Measurements from ENCODE around the gene ANGPTL1. TPM values are rescaled to one million over a fixed set of nuclear protein-coding genes. Genes with fewer than 3 reads are reported as not detected.
A peak's percentile ranks its signal among the peaks of the same experiment; 100 is the strongest.

Gene ANGPTL1
- total and polyA plus RNA-seq, 2 of the 13 experiments (the other 11 are each of a cell fraction or from before 2014, with no cell fraction given), result 2.9 to 9.3 TPM

GRCh38 chr1:178916448-178917174, 45.7 kb upstream of the ANGPTL1 start (continued):
- TF ChIP-seq PCBP2 (optimal IDR thresholded peaks at IDR 0.05; ENCODE audit: low read depth, low read length, poor library complexity, severe bottlenecking), result no peak
- no peak for TF ChIP-seq CCAR2 (optimal IDR thresholded peaks at IDR 0.05; ENCODE audit: low read depth, low read length)
- TF ChIP-seq HOMEZ (CRISPR knock-in tag; IDR thresholded peaks at IDR 0.05; ENCODE audit: low read depth), result peak; percentile 62
- no peak for TF ChIP-seq ZNF235 (CRISPR knock-in tag; IDR thresholded peaks at IDR 0.05; ENCODE audit: borderline replicate concordance)
- no peak for TF ChIP-seq CHCHD3 (CRISPR knock-in tag; IDR thresholded peaks at IDR 0.05)
- TF ChIP-seq ZNF24 (IDR thresholded peaks at IDR 0.05), result no peak
- TF ChIP-seq PPARG (CRISPR knock-in tag; conservative IDR thresholded peaks at IDR 0.05), result peak; percentile 61
- TF ChIP-seq, protein P1, sequence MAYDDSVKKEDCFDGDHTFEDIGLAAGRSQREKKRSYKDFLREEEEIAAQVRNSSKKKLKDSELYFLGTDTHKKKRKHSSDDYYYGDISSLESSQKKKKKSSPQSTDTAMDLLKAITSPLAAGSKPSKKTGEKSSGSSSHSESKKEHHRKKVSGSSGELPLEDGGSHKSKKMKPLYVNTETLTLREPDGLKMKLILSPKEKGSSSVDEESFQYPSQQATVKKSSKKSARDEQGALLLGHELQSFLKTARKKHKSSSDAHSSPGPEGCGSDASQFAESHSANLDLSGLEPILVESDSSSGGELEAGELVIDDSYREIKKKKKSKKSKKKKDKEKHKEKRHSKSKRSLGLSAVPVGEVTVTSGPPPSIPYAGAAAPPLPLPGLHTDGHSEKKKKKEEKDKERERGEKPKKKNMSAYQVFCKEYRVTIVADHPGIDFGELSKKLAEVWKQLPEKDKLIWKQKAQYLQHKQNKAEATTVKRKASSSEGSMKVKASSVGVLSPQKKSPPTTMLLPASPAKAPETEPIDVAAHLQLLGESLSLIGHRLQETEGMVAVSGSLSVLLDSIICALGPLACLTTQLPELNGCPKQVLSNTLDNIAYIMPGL (CRISPR knock-in tag; IDR thresholded peaks at IDR 0.05; ENCODE audit: borderline replicate concordance in 1 of 2, low read depth in 1 of 2), result no peak
- TF ChIP-seq ARNTL (CRISPR knock-in tag; IDR thresholded peaks at IDR 0.05), result no peak
- TF ChIP-seq, protein P2, sequence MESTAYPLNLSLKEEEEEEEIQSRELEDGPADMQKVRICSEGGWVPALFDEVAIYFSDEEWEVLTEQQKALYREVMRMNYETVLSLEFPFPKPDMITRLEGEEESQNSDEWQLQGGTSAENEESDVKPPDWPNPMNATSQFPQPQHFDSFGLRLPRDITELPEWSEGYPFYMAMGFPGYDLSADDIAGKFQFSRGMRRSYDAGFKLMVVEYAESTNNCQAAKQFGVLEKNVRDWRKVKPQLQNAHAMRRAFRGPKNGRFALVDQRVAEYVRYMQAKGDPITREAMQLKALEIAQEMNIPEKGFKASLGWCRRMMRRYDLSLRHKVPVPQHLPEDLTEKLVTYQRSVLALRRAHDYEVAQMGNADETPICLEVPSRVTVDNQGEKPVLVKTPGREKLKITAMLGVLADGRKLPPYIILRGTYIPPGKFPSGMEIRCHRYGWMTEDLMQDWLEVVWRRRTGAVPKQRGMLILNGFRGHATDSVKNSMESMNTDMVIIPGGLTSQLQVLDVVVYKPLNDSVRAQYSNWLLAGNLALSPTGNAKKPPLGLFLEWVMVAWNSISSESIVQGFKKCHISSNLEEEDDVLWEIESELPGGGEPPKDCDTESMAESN (CRISPR knock-in tag; conservative IDR thresholded peaks at IDR 0.05), result no peak
- TF ChIP-seq MEF2D (CRISPR knock-in tag; IDR thresholded peaks at IDR 0.05), result 0 out of 2 replicates have a peak, but pooled peaks have one; percentile 29
- TF ChIP-seq TGIF2 (CRISPR knock-in tag; IDR thresholded peaks at IDR 0.05), result no peak
- TF ChIP-seq ZNF503 (CRISPR knock-in tag; IDR thresholded peaks at IDR 0.05), result peak; percentile 54
- TF ChIP-seq ZNF619 (CRISPR knock-in tag; IDR thresholded peaks at IDR 0.05), result no peak
- TF ChIP-seq, protein P3, sequence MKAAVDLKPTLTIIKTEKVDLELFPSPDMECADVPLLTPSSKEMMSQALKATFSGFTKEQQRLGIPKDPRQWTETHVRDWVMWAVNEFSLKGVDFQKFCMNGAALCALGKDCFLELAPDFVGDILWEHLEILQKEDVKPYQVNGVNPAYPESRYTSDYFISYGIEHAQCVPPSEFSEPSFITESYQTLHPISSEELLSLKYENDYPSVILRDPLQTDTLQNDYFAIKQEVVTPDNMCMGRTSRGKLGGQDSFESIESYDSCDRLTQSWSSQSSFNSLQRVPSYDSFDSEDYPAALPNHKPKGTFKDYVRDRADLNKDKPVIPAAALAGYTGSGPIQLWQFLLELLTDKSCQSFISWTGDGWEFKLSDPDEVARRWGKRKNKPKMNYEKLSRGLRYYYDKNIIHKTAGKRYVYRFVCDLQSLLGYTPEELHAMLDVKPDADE (CRISPR knock-in tag; IDR thresholded peaks at IDR 0.05), result no peak
- TF ChIP-seq SIN3A (IDR thresholded peaks at IDR 0.05; ENCODE audit: borderline replicate concordance, low read depth, low read length), result no peak
- peak; percentile 32; the same call in 1 of the 2 replicates for TF ChIP-seq ZBTB25 (CRISPR knock-in tag; IDR thresholded peaks at IDR 0.05)
- TF ChIP-seq TCF7 (IDR thresholded peaks at IDR 0.05; ENCODE audit: low read depth), result 0 out of 2 replicates have a peak, but pooled peaks have one; percentile 19
- TF ChIP-seq EED (CRISPR knock-in tag; IDR thresholded peaks at IDR 0.05), result no peak
- no peak for TF ChIP-seq REL (CRISPR knock-in tag; conservative IDR thresholded peaks at IDR 0.05)
